Measurements from ENCODE around the gene NUP133. TPM values are rescaled to one million over a fixed set of nuclear protein-coding genes. Genes with fewer than 3 reads are reported as not detected.

Gene NUP133
- total RNA-seq, 1 experiment from 2014 or later = 38.7 TPM

Small RNA genes within 50 kb of the gene (small RNA-seq; reads per million reads assigned to genes)
- gene RN7SKP276 (not detected), gene RNA5SP78 (not detected), gene RNU4-21P (not detected)

Other genes starting within 250 kb of the NUP133 start
- gene RAB4A, start 237.2 kb downstream of the NUP133 start, total RNA-seq (2014; rRNA removed; shearing (Covaris generic)) = 29.6 and 51.5 TPM in 2 replicates
- gene CCSAP, start 165.3 kb downstream of the NUP133 start, total RNA-seq (2014; rRNA removed; shearing (Covaris generic)) = 4.8 and 5.4 TPM in 2 replicates
- not detected in 2 replicates for gene ACTA1, start 74.2 kb downstream of the NUP133 start, total RNA-seq (2014; rRNA removed; shearing (Covaris generic))
- gene ABCB10, start 50.4 kb upstream of the NUP133 start, total RNA-seq (2014; rRNA removed; shearing (Covaris generic)) = 25.9 and 27.6 TPM in 2 replicates
- gene TAF5L, start 117.8 kb upstream of the NUP133 start, total RNA-seq (2014; rRNA removed; shearing (Covaris generic)) = 32.9 and 40.5 TPM in 2 replicates
- gene URB2, start 117.9 kb upstream of the NUP133 start, total RNA-seq (2014; rRNA removed; shearing (Covaris generic)) = 27.8 and 31.8 TPM in 2 replicates